ENCODE data around the gene MYOM1.
"Not testable (repeated sequence)": the region's sequence is repeated elsewhere in the genome, so short reads cannot be mapped to it uniquely, and the experiment has no call there.

The MYOM1 gene

DNA sequence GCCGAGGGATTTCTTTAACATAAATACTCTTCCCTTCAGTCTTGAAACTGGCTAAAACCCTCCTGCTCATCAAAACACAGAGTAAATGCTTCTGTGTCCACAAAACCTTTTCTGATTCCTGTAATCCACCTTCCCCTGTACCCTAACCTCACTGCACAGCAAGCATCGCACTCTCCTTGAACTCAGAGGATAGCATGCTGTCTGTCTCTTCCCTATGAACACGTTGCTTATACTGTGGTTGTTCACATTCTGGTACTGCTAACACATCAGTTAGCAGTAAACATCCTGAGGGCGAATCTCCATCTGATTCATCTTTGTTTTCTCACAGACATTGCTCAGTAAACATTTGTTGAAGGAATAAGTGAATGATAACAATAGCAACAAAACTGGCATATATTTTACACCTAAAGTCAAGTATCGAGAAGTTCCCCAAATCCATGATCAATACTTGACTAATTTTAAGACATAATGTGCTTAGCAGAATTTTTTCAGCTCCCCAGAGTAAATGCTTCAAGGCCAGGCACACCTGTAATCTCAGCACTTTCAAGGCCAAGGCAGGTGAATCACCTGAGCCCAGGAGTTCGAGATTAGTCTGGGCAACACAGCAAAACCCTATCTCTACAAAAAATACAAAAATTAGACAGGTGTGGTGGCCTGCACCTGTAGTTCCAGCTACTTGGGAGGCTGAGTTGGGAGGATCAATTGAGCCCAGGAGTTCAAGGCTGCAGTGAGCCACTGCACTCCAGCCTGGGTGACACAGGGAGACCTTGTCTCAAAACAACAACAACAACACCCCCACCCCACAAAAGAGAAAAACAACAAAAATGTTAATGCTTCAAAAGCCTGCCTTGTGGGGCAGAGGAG, 161.2 kb downstream of the MYOM1 start:
- DNase-seq (ENCODE audit: low read depth in 2 of 2): no peak

DNA sequence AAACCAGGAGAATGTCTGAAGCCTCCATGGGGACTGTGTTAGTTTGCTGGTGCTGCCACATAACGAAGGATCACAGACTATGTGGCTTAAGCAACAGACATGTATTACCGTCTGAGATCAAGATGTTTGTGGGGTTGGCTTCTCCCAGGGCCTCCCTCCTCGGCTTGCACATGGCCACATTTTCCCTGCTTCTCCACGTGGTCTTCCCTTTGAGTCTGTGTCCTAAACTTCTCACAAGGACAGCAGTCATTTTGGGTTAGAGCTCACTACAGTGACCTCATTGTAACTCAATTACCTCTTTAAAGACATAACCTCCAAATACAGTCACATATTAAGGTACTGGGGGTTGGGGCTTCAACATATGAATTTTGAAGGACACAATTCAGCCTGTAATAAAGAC, 162.2 kb downstream of the MYOM1 start:
- DNase-seq (ENCODE audit: low read depth in 2 of 2): no peak

GRCh38 chr18:3056311-3056710, 163.5 kb downstream of the MYOM1 start:
- no peak for DNase-seq (ENCODE audit: low read depth in 2 of 2)

- DNase-seq (ENCODE audit: low read depth in 2 of 2): no peak
These were observed 164.0 kb downstream of the MYOM1 start for GRCh38 chr18:3055816-3056215.

GRCh38 chr18:3055186-3055728, 164.5 kb downstream of the MYOM1 start:
- DNase-seq (ENCODE audit: low read depth in 2 of 2): no peak

DNA sequence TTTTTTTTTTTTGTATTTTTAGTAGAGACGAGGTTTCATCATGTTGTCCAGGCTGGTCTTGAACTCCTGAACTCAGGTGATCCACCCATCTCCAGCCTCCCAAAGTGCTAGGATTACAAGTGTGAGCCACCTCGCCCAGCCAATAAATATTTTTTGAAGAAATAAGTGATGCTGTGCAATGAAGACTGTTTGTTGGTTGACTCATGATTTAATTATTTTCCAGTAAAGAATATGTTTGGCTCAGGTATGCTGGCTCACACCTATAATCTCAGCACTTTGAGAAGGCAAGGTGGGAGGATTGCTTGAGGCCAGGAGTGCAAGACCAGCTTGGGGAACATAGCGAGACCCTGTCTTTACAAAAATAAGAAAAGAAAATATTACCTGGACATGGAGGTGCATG, 165.0 kb downstream of the MYOM1 start:
- no peak for DNase-seq (ENCODE audit: low read depth in 2 of 2)

GRCh38 chr18:3054214-3054613, 165.6 kb downstream of the MYOM1 start:
- no peak for DNase-seq (ENCODE audit: low read depth in 2 of 2)

GRCh38 chr18:3053081-3053480, 166.7 kb downstream of the MYOM1 start:
- DNase-seq (ENCODE audit: low read depth in 2 of 2): no peak

DNA sequence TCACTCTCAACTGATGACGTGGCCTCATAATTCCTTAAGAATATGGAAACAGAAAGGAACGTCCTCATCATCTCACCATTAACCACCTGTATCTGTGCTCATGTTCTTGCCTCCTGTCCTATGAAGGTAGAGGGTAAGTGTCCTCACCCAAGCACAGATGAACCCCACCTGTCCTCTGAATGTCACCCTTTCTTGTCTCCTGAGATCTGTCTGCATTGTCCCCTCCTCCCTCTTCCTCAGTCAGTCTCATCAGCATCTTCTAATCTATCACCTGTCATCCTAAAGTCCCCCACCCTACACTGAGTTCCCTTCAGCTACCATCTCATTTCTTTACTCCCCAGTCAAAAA, 167.4 kb downstream of the MYOM1 start:
- DNase-seq (ENCODE audit: low read depth in 2 of 2): no peak

DNA sequence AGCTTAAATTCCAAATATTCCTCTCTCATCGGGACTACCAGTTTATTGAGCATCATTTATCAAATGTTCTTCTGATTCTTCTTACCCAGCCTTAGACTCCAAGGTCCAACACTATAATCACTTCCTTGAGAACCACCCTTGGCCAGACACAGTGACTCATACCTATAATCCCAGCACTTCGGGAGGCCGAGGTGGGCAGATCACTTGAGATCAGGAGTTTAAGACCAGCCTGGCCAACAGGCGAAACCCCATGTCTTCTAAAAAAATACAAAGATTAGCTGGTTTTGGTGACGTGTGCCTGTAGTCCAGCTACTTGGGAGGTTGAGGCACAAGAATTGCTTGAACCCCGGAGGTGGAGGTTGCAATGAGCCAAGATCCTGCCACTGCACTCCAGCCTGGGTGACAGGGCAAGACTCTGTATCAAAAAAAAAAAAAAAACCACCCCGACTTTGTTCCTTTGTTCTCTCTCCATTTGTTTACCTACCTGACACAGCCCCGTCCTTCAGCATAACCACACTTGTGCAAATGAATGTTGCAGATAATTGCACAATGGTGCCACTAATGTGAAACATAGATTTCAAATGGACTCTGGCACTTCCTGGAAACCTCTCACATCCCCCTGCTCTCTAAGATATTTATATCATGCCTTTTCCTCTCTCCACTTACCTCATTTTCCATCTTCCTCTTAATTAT, 167.9 kb downstream of the MYOM1 start:
- DNase-seq (ENCODE audit: low read depth in 2 of 2): no peak

DNA sequence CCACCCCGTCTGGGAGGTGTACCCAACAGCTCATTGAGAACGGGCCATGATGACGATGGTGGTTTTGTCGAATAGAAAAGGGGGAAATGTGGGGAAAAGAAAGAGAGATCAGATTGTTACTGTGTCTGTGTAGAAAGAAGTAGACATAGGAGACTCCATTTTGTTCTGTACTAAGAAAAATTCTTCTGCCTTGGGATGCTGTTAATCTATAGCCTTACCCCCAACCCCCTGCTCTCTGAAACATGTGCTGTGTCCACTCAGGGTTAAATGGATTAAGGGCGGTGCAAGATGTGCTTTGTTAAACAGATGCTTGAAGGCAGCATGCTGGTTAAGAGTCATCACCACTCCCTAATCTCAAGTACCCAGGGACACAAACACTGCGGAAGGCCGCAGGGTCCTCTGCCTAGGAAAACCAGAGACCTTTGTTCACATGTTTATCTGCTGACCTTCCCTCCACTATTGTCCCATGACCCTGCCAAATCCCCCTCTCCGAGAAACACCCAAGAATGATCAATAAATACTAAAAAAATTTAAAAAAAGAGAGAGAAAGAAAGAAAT, 169.8 kb downstream of the MYOM1 start:
- not testable (repeated sequence) for DNase-seq (ENCODE audit: low read depth in 2 of 2)

- no peak for DNase-seq (ENCODE audit: low read depth in 2 of 2)
These were observed 170.9 kb downstream of the MYOM1 start for GRCh38 chr18:3048820-3049349.

DNA sequence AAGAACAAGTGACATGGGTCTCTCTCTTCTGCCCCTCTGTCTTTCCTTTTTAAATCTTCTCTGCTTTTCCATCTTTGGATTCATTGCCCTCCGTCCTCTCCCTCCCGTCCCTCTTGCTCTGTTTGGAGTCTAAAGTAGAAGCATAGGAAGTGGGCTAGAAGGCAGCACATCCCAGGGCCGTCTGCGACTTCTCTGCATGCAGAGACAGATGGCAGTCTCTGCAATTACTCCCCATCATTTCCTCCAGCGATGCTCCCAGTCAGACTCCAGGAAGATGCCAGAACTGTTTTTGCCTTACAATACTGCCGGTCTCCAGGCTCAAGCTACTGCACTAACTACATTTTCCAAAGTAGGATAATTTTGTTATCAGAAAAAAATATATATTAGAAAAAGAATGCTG, 171.6 kb downstream of the MYOM1 start:
- DNase-seq (ENCODE audit: low read depth in 2 of 2): no peak

GRCh38 chr18:3046216-3046808, 173.5 kb downstream of the MYOM1 start:
- no peak for DNase-seq (ENCODE audit: low read depth in 2 of 2)

DNA sequence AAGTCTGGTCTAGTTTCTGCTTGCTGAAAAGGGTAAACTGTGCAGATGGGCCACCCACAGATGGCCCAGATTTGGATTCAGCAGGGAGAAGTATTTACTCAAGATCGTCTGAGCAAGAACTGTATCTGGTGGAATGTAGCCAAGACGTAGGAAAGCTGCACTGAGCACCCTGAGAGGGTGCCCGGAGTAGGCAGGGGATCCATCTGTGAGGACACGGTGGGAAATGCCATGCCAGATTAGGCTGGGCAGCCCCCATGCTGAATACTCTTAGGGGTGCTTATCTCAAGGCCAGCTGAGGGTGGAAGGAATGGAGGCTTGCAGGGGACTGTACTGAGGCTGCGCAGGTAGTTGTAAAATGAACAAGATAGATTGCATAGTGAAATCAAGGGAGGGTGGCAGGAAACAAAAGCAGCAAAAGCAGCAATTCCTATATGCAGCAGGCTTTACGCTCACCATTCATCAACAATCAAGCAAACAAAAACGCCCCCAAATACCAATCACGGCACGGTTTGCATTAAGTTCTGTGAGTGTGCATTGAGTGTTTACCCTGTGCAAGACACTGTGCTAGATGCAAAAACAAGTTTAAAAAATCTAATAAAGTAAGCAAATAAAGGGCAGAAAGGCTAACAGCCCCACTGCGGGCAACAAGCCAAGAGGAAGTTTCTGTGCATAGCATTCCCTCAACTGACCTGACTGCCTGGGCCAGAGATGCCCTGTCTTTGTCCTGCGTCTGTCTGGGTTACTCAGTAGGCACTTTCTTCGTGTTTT, 174.7 kb downstream of the MYOM1 start:
- DNase-seq (ENCODE audit: low read depth in 2 of 2): no peak

- DNase-seq (ENCODE audit: low read depth in 2 of 2): no peak
These were observed 177.4 kb downstream of the MYOM1 start for GRCh38 chr18:3042379-3042778.

DNA sequence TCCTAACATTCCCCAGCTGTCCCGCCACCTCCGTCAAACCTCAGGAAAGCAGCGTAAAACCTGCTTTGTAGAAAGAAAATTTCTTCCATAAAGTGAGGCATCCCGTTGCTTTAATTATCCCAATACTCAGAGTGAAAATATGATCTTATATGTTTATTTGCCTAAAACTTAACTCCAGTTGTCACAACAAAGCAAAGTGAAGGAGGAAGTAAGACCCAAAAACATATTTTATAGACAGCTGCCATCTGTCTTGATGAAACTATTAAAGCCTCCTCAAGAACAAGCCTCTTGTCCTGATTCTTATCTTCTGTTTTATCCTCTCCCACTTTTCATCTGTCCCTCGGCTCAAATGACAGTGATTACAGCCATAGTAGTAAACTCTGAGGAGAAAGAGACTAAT, 177.9 kb downstream of the MYOM1 start:
- DNase-seq (ENCODE audit: low read depth in 2 of 2): no peak

DNA sequence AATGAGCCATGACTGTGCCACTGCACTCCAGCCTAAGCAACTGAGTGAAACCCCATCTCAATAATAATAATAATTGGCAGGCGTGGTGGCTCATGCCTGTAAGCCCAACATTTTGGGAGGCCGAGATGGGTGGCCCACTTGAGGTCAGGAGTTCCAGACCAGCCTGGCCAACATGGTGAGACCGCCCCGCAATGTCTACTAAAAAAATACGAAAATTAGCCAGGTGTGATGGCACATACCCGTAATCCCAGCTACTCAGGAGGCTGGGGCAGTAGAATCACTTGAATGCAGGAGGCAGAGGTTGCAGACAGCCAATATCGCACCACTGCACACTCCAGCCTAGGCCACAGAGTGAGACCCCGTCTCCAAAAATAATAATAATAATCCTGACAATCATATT, 178.9 kb downstream of the MYOM1 start:
- DNase-seq (ENCODE audit: low read depth in 2 of 2): no peak

DNA sequence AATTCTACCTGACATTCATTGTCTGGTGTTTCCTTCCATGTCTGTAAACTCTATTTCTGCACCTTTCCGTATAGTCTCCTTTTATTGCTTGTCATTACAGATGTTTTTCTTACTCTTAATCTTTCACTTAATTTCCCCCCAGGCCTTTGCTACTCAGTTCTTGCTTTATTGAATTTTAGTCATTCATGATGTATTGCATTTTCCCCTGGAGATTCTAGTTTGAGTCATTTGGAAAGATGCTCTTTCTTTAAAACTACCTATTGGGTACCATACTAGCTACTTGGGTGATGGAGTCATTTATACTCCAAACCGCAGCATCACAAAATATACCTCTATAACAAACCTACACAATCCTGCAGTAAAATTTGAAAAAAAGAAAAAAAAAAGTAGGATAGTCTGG, 179.6 kb downstream of the MYOM1 start:
- DNase-seq (ENCODE audit: low read depth in 2 of 2): no peak

- DNase-seq (ENCODE audit: low read depth in 2 of 2): no peak
These were observed 182.3 kb downstream of the MYOM1 start for GRCh38 chr18:3037423-3037915.

DNA sequence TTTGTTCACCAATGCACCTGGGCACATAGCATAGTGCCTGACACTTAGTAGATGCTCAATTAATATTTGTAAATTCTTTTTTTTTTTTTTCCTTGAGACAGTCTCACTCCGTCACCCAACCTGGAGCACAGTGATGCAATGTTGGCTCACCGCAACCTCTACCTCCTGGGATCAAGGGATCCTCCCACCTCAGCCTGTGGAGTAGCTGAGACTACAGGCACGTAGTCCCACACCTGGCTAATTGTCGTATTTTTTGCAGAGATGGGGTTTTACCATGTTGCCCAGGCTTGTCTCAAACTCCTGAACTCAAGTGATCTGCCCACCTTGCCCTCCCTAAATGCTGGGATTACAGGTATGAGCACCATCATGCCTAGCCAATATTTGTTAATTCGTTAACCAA, 183.7 kb downstream of the MYOM1 start:
- no peak for DNase-seq (ENCODE audit: low read depth in 2 of 2)

All from stimulated activated CD8-positive, alpha-beta memory T cell treated with anti-CD3 and anti-CD28 coated beads, Interleukin-15, amount 100 ng/mL, for 4 hours (primary cell).